G401 (cell line): ENCODE data around the gene WWP2. TPM values are rescaled to one million over a fixed set of nuclear protein-coding genes. Genes with fewer than 3 reads are reported as not detected.
A peak's percentile ranks its signal among the peaks of the same experiment; 100 is the strongest.
"Not testable (repeated sequence)": the region's sequence is repeated elsewhere in the genome, so short reads cannot be mapped to it uniquely, and the experiment has no call there.

Experiments used
- DNase-seq: peaks from one replicate; pipeline ENCODE4 v3.0.0-alpha.2; 2015; ENCODE audit warnings: low spot score
- in situ Hi-C: cut with HindIII; loops from 2 replicates; pipeline ENCODE4 v1.10.0; 2016; ENCODE audit warnings: low sequenced_read_pairs, mixed read lengths
- total RNA-seq: library from RNA; depleted of rRNA; stranded (reverse); fragments of >200 nt; shearing (Covaris generic); gene quantifications from 2 replicates; pipeline ENCODE4 v1.2.3, GENCODE V29; 2014

The WWP2 gene
- total RNA-seq, 1 experiment from 2014 or later = 24.3 TPM

DNA sequence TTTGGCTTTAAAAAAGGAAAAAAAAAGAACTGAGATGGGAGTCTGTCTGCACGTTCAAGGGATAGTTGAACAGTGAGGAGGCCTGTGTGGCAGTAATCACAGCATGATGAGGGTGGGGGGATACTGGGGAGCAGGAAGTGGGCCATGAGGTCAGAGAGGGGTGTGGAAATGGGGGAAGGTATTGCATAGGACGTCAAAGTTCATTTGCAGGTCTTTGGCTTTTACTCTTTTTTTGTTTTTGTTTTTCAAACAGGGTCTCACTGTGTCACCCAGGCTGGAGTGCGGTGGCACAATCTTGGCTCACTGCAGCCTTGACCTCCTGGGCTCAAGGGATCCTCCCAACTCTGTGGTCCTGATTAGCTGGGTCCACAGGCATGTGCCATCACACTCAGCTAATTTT, 19.0 kb downstream of the WWP2 start:
- in situ Hi-C loops = no loop called here
- DNase-seq = no peak

- DNase-seq = no peak
- in situ Hi-C loops = no loop called here
Observed at GRCh38 chr16:69784586-69784985, 22.5 kb downstream of the WWP2 start.

DNA sequence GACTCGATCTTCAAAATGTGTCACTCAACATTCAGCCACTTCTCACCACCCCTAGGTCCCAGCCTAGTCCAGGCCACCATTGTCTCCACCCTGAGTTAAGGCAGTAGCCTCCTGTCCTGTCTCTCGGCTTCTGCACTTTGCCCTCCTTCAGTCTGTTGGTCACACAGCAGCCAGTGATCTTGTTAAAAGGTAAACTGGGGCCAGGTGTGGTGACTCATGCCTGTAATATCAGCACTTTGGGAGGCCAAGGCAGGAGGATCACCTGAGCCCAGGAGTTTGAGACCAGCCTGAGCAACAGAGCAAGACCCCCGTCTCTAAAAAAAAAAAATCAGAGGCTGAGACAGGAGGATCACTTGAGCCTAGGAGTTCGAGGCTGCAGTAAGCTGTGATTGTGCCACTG, 25.8 kb downstream of the WWP2 start:
- DNase-seq = no peak
- in situ Hi-C loops = no loop called here

GRCh38 chr16:69791391-69791847, 29.3 kb downstream of the WWP2 start:
- in situ Hi-C loops = not testable (repeated sequence)

DNA sequence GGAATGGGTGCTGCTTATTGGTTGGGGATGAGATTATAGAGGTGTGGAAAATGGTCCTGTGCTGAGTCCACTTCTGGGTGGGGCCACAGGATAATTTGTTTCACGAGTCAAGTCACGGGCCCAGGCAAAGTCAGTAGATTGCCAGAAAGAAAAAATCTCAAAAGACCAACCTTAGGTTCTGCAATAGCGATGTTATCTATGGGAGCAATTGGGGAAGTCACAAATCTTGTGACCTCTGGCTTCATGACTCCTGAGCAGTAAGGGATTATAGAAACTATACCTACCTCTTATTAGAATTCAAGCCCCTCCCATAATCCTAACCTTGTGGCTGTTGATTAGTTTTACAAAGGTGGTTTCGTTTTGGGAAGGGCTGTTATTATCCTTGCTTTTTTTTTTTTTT, 31.4 kb downstream of the WWP2 start:
- in situ Hi-C loops = no loop called here
- DNase-seq = no peak

More at GRCh38 chr16:69791391-69791847, 29.3 kb downstream of the WWP2 start:
- not testable (repeated sequence) for DNase-seq

DNA sequence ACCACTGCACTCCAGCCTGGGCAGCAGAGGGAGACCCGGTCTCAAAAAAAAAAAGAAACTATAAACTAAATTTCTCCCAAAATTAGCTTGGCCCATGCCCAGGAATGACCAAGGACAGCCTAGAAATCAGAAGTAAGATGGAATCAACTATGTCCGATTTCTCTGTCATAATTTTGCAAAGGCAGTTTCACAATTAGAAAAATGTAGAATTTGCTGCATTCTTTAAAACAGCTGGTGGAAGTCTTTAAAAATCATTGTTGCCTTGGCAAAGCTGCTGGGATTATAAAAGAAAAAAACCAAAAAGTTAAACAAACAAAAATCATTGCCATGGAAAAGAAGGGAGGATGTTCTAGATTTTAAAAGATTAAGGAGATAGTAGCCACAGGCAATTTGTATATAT, 32.4 kb downstream of the WWP2 start:
- in situ Hi-C loops = no loop called here
- DNase-seq = no peak

DNA sequence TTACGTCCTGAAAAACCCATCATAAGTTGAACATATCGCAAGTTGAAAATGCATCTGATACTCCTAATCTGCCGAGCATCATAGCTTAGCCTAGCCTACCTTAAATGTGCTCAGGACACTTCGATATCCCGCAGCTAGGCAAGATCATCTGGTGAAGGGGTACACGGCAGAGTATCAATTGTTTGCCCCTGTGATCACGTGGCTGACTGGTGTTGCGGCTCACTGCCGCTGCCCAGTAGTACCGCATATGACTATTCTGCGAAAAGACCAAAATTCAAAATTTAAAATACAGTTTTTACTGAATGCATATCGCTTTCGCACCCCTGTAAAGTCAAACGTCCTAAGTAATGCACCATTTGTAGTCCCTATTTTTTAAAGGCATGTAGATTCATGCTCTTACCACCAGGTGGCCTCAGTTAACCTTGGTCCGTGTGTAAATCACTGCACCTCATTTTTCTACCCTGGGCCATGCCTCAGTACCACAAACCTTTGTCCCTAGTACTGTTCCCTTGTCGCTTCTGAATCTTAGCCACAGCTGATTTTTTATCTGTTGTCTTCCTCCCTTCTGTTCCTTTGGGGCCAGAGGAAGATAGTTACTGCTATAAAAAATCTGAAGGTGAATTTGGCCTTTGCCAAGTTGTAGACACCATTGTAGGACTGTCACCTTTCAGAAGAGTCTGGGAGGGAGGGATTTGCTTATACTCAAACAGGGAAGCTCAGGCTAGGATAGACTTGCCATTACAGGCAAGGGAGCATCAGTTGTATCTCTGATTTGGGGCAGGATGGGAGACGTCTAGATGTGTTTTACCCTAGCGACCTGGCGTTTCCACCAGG, 34.4 kb downstream of the WWP2 start:
- DNase-seq = peak; percentile 90
- in situ Hi-C loops = no loop called here

DNA sequence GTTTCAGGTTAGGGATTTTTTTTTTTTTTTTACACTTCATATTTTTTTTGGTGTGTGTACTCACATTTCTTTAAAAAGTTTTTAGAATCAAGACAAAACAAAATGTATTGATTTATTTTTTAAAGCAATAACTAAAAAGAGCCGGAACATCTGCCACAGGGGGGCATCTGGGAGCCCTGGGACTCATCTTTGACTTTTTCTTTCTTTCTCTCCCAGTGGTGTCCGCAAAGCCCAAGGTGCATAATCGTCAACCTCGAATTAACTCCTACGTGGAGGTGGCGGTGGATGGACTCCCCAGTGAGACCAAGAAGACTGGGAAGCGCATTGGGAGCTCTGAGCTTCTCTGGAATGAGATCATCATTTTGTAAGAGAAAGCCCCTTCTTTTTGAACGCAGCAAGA, 36.3 kb downstream of the WWP2 start:
- in situ Hi-C loops = no loop called here
- no peak for DNase-seq

DNA sequence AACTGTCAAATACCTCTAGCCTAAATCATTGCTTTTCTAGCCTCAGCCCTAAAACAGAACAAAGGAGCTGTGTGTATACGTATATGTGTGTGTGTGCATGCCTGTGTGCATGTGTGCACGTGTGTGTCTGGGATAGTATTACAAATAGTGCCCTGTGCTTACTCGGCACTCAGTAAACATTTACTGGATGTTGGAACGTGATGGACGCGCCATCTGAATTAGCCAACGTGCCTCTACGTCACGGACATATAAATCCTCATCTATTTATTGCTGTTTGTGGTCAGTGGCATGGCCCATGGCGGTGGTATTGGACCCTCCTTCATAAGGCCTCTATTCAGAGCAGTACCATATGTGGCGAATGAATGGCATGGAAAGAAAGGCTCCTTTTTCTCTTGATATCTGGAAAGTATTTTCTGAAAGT, 37.5 kb downstream of the WWP2 start:
- in situ Hi-C loops = no loop called here
- no peak for DNase-seq

DNA sequence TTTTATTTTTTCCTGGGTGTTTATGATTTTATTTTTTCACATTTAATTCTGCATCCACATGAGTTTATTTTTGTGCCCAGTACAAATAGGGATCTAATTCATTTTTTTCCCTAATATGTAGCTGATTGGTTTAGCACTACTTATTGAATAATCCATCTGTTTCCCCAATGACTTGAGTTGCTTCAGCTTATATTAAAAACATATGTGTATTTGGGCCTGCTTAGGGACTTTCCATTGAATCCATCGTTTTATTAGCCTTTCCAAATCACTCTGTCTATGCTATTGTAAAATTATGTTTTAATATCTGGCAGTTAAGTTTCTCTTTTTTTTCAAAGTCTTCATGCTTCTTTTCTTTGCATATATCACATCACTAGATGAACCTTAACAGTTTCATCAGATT, 42.2 kb downstream of the WWP2 start:
- in situ Hi-C loops = no loop called here
- DNase-seq = no peak

- DNase-seq, in situ Hi-C loops: not testable (repeated sequence)
Observed at GRCh38 chr16:69806776-69807175, 44.6 kb downstream of the WWP2 start.

- DNase-seq = no peak
- in situ Hi-C loops = no loop called here
Observed at GRCh38 chr16:69812688-69813014, 50.5 kb downstream of the WWP2 start.

DNA sequence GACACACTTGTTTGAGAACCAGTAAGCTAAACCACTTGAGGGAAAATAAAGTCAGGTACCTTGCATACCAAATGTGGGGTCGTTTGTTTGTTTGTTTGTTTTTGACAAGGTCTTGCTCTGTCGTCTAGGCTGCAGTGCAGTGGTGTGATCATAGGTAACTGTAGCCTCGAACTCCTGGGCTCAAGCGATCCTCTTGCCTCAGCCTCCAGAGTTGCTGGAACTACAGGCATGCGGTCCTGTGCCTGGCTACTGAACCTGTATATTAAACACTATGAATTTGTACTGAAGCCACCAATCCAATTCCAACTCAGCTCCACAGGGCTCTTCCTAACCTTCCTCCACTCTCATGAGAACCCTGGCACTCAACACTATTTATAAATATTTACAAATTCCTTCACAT, 51.9 kb downstream of the WWP2 start:
- in situ Hi-C loops = no loop called here
- no peak for DNase-seq

- in situ Hi-C loops = no loop called here
- DNase-seq = no peak
Observed at GRCh38 chr16:69814561-69814960, 52.4 kb downstream of the WWP2 start.

GRCh38 chr16:69815216-69815883, 53.2 kb downstream of the WWP2 start:
- DNase-seq, in situ Hi-C loops: not testable (repeated sequence)

GRCh38 chr16:69816996-69817395, 54.9 kb downstream of the WWP2 start:
- DNase-seq = no peak
- in situ Hi-C loops = no loop called here

DNA sequence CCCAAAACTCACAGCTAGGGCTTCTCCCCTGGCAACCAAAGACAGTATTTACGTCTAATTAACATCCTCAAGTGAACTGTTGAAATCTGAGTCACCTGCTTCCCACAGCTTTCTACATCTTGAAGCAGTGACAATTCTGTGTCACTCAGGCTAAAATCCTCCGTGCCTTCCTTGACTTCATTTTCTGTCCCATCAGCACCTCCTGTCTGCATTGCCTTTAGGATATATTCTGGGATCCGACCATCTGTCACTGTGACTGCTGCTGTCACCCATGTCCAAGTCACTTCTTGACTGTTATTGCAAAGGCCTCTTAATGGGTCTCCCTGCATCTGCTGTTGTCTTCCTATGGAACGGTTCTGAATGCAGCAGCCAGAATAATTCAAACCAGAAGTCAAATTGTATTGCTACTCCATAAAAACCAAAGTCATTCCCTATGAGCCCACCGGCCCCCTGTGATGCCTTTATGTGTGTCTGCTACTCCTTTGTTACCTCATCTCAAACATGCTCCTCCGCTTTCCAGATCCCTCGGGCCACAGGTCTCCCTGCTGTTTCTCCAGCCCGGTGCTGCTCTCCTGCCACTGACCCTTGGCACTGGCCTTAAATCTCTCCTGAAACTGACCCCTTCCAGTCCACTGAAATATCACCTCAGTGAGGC, 56.9 kb downstream of the WWP2 start:
- peak; percentile 82 for DNase-seq
- in situ Hi-C loops = no loop called here

- in situ Hi-C loops = no loop called here
- peak; percentile 73 for DNase-seq
Observed at GRCh38 chr16:69820926-69821541, 58.9 kb downstream of the WWP2 start.

- in situ Hi-C loops = no loop called here
- DNase-seq = no peak
Observed at GRCh38 chr16:69821844-69822173, 59.7 kb downstream of the WWP2 start.
